Lung microvascular endothelial cell (primary cell): ENCODE results near the gene CDC123. TPM values are rescaled to one million over a fixed set of nuclear protein-coding genes. Genes with fewer than 3 reads are reported as not detected.
"Not testable (repeated sequence)": the region's sequence is repeated elsewhere in the genome, so short reads cannot be mapped to it uniquely, and the experiment has no call there.

ENCODE experiments used
- DNase-seq, 2 donors: peaks; one replicate each; pipeline versions ENCODE4 v3.0.0 to v3.0.0-alpha.2; 2010; ENCODE audit warnings: low read depth in 2 of 2
- total RNA-seq: library from RNA; depleted of rRNA; stranded (reverse); fragments of >200 nt; gene quantifications from 2 replicates; pipeline ENCODE4 v1.2.1, GENCODE V29; 2014

CDC123 gene
- total RNA-seq, 1 donor from 2014 or later, result 172 TPM

- DNase-seq, result not testable (repeated sequence)
These were observed 38.7 kb downstream of the CDC123 start for GRCh38 chr10:12234687-12235086.

- DNase-seq, result peak; percentile 48 to 95
These were observed 39.2 kb downstream of the CDC123 start for GRCh38 chr10:12235116-12235694.

DNA sequence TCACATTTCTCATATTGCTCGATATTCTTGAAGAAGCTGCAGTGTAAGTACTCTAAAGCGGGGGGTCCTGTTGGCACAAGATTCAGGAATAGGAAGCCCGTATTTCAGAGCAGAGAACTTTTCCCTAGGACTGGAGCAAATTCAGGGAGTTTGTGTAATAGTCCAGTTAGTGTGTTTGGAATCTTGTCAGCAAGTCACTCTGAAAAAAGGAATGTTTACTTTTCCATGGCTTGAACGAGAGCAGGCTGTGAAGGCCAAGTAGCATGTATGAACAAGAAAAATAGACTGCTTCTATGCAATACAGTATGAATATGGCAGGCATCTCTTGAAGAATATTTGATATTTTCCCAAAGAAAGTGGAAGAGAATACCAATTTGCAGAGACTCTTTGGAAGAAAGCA lies 39.8 kb downstream of the CDC123 start:
- DNase-seq, result peak in 1 of 2 donors; percentile 48

GRCh38 chr10:12237265-12238220 lies 41.6 kb downstream of the CDC123 start:
- DNase-seq, result no peak

DNA sequence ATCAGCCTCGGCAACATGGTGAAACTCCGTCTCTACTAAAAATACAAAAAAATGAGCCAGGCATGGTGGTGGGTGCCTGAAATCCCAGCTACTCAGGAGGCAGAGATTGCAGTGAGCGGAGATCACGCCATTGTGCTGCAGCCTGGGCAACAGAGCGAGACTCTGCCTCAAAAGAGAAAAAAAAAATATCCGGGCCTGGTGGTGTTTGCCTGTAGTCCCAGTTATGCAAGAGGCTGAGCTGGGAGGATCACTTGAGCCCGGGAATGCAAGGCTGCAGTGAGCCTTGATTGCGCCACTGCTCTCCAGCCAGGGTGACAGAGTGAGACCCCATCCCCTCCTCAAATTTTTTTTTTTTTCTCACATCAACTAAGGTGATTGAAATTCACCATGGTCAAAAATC lies 42.8 kb downstream of the CDC123 start:
- DNase-seq, result no peak

DNA sequence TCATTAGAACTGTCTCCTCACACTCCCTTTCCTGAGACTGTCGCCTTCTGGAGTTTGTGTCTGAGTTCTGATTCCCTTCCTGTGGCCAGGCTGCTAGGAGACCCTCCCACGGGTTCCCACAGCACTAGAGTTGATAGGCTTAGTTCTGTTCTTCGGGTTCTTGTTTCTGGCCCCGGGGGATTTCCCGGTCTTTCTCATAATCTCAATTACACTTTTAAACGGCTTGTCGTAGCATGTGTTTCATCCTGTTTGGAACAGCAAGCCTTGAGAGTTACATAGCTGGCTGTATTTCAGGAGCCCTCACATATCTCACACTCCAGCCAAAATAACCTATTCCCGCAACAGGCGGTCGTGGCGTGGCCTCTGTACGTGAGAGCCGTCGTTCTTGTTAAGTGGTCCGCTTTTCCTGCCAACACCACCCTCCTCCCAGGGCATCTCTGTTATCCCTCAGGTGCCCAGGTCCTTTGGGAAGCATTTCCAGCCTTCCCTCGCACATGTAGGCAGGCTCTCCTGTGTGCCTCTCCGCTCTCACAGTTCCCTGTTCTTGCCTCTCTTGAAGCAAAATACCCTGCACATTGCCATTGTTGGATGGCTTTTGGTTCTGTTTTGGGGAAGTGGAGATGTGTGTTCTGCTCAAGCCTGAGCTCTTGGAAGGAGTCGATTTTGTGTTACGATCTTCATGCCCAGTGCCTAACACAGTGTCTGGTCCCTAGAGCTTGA lies 46.0 kb downstream of the CDC123 start:
- DNase-seq, result peak in 1 of 2 donors; percentile 5

DNA sequence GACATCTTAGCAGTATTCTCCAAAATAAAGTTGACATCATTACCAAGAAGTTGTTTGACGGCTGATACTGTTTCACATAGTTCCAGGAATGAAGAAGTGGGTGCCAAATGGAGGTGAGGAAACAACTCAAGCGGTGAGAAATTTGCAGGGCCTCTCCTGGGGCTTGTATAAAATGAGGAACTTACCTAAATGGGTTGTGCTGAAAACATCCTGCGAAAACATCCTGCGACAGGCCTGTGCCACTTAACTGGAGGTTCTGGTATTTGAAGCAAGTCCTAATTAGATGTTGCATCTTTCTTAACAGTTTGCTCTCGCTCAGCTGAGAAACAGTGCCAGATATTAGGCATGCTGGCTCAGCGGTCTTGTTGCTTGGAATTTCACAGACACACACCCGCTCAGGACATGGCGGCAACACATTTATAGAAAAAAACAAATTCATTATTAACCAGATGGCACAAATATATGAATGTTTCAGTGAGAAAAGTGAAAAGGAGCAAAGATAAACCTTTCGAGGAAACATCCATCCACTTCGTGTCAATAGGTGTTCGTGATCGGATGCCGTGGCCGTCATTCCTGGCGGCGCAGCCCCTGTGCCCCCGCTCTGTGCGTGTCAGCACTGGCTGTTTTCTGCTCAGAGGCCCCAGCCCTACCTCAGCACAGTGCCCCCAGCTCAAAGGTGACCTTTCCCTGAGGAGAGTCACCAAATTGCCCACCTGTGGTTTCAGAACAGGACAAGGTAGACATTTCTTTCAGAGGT lies 48.1 kb downstream of the CDC123 start:
- no peak for DNase-seq

GRCh38 chr10:12250181-12250580 lies 54.2 kb downstream of the CDC123 start:
- DNase-seq, result no peak

DNA sequence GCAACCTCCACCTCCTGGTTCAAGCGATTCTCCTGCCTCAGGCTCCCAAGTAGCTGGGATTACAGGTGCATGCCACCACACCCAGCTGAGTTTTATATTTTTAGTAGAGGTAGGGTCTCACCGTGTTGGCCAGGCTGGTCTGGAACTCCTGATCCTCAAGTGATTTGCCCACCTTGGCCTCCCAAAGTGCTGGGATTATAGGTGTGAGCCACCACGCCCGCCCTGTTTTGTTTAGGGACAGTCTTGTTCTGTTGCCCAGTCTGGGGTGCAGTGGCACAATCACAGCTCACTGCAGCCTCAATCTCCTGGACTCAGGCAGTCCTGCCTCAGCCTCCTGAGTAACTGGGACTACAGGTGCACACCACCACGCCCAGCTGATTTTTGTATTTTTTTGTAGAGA lies 54.7 kb downstream of the CDC123 start:
- not testable (repeated sequence) for DNase-seq

- DNase-seq, result no peak
These were observed 55.6 kb downstream of the CDC123 start for GRCh38 chr10:12251581-12251980.

- DNase-seq, result peak in 1 of 2 donors; percentile 15
These were observed 57.0 kb downstream of the CDC123 start for GRCh38 chr10:12252882-12253546.

DNA sequence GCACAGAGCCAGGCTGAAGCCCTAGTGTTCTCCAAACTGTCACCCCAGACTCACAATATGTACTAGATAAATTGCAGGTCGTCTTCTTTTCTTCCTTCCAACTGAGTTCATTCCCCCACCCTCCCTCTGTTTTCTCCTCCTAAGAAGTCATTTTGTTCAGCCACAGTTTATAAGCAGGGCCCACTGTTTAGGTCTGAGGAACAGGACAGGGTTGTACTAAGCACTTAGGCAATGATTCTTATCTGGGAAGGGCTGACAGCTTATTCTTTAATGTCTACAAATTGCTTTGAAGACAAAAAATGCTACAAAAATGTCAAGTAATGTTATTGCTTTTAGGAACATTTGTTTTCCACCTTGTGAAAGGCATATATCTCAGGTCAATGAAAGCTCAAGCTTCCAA lies 59.1 kb downstream of the CDC123 start:
- no peak for DNase-seq

GRCh38 chr10:12259988-12260387 lies 64.0 kb downstream of the CDC123 start:
- DNase-seq, result no peak

GRCh38 chr10:12262278-12262981 lies 66.4 kb downstream of the CDC123 start:
- DNase-seq, result no peak

- DNase-seq, result peak; percentile 73 to 79
These were observed 68.4 kb downstream of the CDC123 start for GRCh38 chr10:12264204-12264940.

DNA sequence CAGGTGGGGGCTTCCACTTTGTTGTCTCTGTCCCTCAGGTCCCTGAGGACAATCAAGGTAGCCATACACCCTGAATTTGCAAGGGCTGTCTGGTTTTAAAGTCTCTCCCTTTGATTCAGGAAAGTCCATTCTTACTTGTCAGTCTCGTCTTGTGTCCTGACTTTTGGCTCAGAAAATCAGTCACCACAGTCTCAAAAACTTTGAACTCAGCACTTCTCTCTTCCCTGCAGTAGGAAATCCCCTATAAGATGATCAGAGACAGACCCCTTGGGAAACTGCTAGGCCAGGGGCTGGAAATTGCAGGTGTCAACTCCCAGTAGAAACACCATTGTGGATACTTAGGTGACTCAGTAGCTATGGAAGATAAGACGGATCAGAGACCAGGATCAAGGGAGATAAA lies 73.1 kb downstream of the CDC123 start:
- no peak for DNase-seq

DNA sequence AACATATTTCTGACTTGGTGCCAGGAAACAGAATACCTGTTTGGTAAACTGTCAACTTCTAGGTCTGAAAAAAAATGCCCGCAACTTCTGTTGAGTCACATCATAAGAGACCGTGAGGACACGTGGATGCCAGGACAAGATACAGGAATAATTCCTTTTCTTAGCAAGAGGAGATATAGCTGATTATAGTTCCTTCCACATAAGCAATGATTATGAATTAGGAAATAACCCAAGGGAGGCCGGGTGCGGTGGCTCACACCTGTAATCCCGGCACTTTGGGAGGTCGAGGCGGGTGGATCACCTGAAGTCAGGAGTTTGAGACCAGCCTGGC lies 75.2 kb downstream of the CDC123 start:
- DNase-seq, result no peak

DNA sequence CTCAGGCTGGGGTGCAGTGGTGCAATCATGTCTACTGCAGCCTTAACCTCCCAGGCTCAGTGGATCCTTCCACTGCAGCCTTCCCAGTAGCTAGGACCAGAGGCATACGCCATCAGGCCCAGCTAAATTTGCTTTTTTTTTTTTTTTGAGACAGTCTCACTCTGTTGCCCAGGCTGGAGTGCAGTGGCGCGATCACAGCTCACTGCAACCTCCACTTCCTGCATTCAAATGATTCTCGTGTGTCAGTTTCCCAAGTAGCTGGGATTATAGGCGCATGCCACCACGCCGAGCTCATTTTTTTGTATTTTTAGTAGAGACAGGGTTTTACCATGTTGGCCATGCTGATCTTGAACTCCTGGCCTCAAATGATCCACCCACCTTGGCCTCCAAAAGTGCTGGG lies 81.9 kb downstream of the CDC123 start:
- DNase-seq, result not testable (repeated sequence)

DNA sequence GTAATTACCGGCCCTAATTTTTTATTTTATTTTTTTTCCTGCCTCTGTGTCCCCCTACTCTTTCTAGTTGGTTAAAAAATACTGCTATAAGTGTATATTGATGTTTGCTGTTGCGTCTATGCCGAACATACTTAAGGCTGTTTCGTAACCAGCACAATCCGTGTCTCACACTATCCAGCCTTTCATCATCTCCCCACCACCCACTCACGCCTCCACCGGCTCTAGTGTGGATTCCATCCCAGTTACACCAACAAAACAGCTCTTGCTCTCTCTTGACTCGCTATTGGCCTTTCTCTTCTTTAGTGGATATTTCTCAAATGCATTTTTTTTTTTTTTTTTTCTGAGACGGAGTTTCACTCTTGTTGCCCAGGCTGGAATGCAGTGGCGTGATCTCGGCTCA lies 83.3 kb downstream of the CDC123 start:
- no peak for DNase-seq

DNA sequence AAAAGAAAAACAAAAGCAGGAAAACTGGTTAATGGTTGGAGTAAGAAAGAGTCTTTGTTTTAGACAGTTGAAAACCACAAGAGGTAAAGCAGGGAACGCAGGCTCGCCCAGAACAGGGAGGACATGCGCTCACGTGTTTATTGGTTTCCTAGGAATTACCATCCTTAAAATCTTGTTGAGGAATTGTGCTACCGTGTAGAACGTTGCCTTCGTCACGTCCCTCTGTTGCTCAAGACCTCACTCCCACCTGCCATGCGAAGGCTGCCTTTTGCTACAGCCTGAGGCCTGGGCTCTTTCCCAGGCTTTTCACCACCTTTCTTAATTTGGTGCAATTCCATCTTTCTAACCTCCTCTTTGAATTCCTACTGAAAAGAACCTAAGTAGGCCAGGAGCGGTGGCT lies 91.8 kb downstream of the CDC123 start:
- no peak for DNase-seq
